Activated CD4-positive, alpha-beta T cell treated with anti-CD3 and anti-CD28 coated beads for 24 hours (primary cell): Measurements from ENCODE around the gene DISC1.

Experiments
- DNase-seq, 2 donors: peaks; one replicate each; pipeline ENCODE4 v3.0.0-alpha.2; 2020; ENCODE audit warnings: low read depth in 2 of 2

Gene DISC1

DNA sequence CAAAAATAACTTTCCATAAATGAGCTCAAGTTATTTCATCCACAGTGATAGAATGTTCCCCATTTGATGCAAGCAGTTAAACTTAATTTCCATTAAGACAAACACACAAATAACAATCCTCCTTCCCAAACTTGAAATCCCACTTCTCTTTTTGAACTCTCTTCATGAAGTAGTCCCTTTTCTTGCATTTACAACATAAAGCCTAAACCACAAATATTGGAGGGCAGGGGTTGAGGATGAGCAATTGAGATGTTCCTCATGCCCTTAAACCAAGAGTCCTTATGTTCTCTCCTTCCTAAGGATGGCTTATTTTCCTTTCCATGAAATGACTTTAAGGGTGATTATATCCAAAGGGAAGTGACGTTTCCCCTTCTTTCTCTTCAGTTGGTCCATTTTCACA, 228.8 kb downstream of the DISC1 start:
- no peak for DNase-seq

DNA sequence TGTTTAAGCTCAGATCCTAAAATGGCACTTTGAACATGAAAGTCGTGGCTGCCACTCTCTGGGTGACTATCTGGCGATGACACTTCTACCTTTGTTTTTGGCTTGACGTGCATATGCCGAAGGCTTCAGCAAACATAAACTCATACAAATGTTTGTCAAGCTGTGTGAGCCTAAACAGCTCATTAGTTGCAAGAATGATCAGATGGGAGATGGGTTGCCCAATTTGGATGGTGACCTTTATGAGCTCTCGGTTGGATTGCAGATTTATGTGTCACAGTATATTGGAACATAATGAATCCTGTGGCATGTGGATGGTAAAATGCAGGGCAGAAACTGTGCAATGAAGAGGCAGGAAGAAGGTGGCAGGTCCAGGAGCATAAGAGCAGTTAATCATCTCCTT, 229.3 kb downstream of the DISC1 start:
- DNase-seq, result no peak

DNA sequence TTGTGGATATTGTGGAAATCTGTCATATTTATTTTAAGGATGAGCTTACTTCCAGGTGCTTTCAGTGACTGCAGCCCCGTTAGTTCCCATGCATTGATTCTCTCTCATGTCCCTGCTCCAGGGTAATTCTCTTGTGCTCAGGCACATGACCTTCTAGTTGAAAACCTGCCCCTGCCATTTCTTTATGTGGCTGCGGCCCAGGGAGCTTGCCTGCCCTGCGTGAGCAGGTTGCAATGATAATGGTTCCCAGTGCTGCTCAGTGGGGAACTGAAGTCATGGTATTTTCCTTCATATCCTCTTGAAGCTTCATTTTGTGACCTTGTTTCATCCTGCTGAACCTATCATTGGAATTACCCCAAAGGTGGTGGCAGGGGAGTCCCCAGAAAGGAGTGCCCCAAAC, 229.8 kb downstream of the DISC1 start:
- no peak for DNase-seq

DNA sequence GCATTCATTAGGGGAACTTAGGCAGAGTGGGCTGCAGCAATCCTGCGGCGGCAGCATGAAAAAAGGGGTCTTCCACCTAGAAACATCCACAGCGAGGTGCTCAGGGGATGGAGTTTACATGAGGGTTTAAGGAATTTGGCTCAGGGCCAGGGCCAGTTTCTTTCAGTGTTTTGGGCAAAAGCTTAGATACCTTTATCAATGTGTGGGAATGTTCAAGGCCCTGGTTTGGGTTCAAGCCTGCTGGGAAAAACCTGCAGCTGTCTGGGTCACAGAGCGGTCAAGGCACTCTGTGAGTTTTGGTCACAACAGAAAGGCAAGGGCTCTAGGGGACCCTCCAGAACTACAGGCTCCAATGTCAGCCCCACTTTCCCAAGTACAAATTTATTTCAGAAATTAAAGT, 230.3 kb downstream of the DISC1 start:
- no peak for DNase-seq

DNA sequence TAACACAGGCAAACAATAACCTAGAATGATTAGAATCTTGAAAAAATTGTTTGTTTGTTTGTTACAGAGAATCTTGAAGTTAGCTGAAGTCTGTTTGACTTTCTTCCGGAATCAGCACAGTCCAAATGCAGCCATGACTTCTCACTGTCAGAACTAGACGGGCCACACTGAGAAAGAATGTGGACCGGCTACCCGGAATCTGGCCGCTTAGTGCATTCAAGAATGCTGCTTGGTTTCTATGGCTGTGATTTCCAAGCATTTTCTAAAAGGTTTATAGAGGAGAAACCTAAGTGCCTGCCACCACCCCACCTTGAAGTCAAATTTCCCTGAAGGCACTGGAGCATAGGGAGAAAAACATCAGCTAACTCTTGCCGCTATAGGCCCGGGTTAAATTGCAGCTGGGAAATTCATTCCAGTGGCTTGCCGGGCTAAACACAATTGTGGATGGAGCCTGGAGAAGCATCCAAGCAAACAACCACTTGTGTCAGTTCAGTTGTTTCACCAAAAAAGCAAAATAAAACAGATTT, 231.1 kb downstream of the DISC1 start:
- DNase-seq, result no peak

DNA sequence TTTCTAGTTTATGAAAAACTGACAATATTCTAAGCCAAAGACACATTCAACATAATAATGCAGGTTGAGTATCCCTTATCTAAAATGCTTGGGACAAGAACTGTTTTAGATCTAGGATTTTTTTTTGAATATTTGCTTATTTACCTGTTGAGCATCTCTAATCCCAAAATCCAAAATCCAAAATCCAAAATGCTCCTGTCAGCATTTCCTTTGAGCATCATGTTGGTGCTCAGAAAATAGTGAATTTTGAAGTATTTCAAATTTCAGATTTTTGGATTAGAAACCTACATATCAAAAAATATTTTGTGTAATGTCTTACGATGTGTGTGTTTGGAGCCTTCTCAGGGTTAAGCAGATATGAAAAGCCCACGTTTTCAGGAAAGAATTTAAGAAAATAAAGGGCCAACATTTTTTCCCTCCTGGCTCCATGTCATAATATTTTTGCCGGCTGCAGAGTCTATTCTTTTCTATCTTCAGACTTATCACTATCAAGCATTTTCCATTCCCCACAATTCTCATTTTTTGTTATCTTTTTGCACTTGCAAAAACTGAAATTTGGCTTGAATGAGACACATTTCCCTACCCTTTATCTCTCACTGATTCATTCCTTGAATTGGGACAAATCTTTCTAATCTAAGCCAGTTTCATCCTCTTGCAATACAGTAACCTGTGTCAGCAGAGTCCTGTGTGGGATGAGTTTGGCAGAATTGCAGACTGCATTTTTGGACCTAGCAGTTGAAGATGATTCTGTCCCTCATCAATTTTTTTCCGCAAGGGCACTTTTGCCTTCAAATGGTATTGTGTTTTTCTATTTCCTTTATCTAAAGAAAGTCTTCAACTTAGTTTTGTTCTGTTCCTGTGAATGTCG, 233.9 kb downstream of the DISC1 start:
- no peak for DNase-seq

DNA sequence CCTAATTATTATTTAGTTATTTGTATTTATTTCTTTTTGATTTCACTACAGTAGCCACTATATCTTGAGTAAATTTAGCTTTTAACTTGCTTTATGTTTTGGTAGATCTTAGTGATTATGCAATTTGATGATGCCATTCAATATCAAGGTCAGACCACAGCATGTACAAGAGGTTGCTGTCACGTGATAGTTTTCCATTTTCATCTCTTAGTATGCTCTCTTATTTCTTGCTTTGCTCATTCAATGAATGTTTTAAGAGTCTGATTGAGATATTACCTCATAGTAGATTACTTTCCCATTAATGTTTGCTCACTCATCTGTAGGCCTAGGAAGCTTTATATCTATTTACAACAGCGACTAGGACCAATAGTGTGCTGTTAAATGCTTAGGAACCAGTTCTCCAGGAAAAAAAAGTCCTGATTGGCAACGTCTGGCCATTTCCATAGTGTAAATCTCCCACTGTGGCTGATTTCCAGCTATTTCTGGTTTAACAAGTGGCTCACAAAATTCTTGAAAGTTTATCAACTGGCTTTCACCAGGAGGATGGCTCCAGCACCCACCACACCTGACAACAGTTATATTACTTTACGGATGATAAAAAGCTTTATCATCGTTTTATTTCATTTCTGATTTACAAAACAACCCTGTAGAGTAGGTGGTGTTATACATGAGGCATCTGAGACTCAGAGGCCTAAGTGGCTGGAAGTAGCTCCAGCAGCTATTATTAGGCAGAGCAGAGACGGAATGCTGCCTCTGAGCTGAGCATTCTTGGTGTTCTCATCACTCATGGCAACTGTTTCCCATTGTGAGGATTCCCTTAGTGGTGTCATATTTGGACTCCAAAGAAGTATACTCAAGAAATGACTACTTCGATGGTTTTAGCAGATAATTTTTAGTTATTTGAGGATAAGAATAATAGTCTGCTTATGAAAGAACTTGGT, 235.2 kb downstream of the DISC1 start:
- no peak for DNase-seq

DNA sequence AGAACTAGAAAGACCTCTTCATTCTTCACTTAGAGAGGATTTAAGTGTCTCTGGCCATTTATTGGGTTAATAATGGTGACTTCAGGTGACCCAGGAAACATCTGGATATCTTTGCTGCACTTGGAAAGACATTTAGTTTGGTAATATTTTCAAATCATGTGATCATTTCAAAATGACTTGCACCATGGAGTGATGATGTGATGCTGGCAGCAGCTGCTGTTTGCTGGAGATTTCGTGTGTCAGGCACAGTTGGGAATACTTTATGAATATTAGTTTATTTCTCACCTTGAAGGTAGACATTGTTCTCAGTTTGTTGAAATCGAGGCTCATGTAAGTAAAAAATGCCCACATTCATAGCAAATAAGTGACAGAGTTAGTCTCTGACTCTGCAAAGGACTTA, 236.0 kb downstream of the DISC1 start:
- DNase-seq, result no peak

DNA sequence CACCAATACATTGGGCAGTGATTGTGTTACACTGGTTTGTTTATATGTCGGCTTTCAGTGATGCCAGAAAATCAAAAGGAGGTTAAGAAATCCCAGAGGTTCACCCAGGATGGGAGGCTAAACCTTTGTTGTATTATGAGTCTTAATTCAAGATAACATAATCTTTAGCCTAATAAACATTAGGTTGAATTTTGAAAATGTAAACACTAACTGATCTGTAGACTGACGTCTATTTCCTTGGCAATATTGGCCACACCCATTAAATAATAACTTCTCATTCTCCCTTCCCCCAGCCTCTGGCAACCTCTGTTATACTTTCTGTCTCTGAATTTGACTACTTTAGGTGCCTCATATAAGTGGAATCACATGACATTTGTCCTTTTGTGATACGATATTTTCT, 238.7 kb downstream of the DISC1 start:
- DNase-seq, result no peak

DNA sequence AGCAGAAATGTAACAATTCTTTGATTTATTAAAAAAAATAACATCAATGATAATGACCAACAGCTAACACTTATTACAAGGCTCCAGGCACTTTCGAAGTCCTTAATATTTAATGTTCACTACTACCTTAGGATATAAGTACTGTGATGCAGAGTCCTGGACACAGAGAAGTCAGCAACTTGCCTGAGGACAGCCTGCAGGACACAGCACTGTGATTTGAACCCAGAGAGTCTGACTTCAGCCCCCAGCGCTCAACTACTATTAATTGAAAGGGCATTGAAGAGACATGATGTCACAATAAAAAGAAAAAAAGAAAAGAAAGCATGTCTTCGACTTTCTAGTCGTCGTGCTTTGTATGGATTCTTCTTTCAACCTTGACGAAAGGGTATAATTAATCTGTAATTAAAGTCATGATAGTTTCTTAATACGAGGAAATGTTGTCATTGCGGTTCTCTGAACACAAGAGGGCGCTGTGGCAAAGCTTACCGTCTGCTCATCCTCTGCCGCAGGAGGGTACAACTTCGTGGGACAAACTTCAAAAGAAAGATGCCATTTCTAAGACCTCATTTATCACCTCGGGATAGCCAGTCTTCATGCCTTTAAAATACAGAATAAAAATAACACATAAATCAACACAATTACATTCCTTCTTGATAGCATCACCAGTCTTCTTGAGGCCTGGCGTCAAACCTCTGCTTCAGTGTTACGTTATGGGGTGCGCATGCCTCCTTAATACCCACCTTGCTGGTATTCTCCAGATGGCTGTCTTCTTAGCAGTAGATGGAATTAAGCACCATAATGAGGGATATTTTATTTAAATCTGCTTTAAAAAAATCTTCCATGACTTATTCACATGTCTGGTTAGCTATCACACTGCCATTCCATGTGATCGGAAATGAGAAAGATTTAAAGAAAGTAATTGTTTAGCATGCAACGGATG, 240.1 kb downstream of the DISC1 start:
- DNase-seq, result peak; percentile 44 to 50

DNA sequence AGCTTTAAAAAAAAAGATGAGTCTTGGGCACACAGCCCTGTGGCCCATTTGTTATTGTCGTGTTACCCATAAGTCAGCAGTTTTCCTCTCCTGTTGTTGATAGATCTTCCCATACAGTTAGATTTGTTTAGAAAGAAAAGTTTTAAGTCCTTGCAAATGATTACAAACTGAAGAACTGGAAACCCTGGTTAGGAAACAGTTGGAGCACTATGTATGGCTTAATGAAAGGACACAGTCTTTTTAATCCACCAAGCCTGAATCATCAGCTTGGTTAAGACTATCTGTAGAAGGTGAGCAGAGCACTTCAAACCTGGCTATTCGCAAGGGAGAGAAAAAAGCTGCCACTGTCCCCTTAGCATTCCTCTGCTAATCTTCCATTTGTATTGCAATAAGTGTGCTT, 241.0 kb downstream of the DISC1 start:
- no peak for DNase-seq

DNA sequence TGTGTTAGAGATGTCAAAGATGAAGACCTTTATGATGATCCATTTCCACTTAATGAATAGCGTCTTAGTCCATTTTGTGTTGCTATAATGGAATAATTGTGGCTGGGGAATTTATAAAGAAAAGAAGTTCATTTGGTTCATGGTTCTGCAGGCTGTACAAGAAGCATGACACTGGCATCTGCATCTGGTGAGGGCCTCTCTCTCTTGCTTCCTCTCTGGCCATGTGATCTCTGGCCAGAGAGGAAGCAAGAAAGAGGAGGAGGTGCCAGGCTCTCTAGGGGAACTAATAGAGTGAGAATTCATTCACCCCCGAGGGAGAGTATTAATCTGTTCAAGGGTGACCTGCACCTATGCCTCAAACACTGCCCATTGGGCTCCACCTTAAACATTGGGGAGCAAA, 242.8 kb downstream of the DISC1 start:
- no peak for DNase-seq

DNA sequence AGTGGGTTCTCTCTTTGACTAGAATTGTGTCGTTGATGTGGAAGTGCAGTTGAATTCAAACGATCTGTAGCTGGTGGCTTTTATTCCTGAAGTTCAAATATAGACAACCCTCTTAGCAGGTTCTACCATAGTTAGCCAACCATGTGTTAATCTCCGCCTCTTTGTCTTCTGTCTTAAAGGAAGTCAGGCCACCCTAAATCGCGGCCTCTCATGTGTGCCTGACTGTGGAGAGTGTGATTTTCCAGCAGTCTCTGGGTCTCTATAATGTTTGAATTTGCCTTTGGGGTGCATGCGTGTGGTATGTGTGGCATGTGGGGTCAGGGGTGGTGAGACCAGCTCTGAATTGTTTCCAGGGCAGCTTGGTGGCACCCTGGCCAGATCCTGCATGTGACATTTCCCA, 244.9 kb downstream of the DISC1 start:
- DNase-seq, result no peak

DNA sequence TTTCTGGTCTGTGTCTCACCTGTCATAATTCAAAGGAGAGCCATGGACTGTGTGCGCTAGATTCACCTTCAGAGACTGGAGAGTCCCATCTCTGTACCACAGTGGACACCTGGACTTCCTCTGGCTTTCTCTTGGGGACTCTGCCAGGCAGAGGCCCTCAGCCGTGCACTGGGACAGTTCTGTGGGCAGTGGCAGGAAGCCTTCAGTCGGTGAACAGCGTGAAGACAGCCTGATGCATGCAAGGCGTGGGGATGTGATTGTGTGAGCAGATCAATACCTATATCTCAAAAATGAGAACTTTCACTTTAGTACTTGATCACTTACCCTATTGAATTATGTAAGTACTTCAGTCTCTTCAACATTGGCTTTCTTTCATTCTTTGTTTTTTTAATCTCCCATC, 245.3 kb downstream of the DISC1 start:
- no peak for DNase-seq

DNA sequence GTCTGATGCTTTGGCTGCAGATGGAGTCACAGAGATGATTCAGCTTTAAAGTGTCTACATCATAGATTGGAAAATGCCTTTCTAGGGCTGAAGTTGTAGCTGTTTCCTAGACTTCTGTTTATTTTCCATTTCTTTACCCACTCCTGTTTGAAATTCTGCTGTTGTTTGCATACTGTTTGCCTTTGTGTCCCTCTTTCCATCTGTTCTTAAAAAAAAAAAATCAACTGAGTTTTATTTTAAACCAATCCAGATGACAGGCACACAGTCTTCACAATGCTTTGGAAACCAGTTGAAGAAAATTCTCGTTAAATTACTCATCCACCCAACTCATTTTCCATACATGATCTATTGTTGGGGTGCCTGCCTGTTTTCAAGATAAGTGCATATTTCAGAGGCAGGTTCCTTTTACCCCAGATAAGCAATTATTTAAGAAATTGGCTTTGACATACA, 245.9 kb downstream of the DISC1 start:
- no peak for DNase-seq

DNA sequence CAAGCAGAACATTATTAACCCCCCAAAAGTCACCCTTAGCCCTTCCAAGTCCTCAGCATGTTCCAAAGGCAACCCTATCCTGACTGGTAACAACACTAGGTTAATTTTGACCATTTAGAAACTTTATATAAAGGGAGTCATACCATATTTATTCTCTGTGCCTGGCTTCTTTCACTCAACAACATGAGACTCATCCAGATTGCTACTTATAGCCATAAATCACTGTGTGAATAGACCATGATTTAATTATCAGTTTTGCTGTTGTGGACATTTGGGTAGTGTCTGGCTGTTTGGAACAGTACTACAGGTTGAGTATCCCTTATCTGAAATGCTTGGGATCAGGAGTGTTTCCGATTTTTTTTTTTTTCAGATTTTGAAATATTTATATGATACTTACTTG, 252.1 kb downstream of the DISC1 start:
- no peak for DNase-seq

DNA sequence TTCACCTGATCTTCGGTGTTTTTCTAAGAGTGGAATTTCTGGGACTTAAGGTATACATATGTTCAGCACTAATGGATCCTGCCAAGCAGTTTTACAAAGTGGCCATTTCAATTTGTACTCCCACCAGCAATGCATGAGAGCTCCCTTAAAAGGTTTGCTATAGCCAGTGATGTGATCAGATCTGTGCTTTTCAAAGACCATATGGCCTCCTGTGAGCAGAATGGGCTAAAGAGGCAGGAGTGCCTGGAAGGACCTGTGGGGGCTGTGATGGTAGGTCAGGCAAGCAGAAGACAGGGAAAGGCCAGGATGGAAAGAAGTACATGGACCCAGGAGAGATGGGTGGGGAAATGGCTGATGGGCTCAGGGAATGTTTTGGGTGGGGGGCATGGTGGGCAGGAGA, 252.7 kb downstream of the DISC1 start:
- no peak for DNase-seq

DNA sequence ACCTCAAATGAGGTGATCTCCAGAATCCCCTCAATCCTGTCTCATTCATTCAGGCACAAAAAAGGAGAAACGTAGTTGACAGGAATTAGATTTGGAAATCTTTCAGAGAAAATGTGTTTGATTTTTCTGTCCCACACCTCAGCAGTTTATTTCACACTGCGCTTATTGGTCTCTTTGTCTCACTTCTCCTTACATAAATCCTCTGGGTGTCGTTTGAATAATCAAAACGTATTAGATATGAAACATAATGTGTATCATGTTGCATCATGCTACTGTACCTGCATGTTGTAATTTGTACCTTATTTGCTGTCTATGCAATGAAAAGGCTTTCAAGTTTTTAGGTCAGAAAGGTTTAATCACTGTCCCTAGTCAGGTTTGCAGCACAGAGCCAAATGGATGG, 255.7 kb downstream of the DISC1 start:
- DNase-seq, result no peak

DNA sequence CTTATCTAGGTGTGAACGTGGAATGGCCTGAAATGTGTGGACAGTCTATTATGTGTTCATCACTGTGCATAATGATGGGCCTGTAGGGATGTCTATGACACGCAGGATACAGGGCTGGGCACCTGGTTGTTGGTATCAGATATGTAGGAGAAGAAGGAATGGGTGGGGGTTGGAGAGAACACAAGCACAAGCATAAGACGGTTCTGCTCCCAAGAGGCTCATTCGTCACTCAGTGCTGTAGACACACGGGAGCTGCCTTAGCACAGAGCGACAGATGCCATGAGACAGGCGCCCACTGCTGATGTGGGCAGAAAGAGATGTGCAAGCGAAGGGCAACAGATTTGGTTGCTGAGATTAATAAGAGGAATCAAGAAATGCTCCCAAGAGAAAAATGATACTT, 256.2 kb downstream of the DISC1 start:
- no peak for DNase-seq

DNA sequence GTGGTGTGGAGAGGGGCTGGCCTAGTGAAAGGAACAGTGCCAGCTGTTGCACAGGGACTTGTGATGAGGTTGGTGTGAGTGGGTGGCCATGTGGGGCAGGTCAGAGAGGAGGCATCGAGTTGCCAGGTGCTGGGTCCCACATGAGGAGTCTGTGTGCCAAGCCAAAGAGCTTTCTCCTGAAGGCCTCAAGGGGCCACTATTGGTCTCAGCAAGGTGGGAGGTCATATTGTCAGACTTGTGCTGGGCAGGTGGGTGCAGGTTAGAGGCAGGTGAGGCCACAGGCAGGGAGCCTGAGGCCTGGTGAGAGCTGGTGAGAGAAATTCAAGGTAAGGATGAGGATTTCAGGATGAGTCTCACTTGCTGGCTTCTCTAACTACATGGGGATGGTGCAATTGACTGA, 256.8 kb downstream of the DISC1 start:
- no peak for DNase-seq

DNA sequence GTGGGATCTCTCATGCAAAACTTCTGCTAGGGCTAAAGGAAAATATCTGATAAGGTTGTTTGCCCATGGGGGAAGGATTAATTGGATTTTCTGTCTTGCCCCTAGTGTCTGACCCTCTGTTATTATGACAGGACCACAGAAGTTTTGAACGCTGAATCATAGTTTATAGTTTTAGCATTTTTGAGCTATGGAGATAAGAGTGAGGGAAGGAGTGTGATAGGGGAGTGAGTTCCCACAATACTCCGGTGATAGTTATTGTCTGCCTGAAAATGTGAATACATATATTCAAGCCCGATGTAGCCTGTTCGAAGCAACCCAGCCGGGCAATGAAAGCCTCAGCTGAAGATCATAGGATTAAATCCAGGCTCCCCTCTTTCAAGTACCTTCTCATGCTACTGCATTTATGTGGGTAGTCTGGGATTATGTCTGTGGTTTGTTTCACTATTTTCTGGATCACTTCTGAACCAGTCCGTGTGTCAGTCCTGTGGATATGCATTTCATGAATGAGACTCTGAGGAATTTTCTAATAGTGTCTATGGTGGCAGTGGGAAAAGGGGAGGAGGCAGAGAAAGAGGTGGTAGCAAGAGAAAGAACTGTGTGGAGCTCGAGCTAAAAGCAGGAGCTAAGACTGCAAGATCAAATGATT, 258.7 kb downstream of the DISC1 start:
- no peak for DNase-seq
